CD14-positive monocyte (primary cell): ENCODE data around the gene HOATZ. TPM values are rescaled to one million over a fixed set of nuclear protein-coding genes. Genes with fewer than 3 reads are reported as not detected.

ENCODE experiments used
- DNase-seq, 3 donors: peaks; one replicate each; pipeline ENCODE4 v3.0.0-alpha.2; 2011 to 2022
- H2AFZ ChIP-seq: 2 replicates; pipeline ENCODE4 v1.6.0; 2012; ENCODE audit warnings: mild to moderate bottlenecking, low read depth, low read length, inconsistent platforms; ENCODE audit not compliant: insufficient read depth, poor library complexity, severe bottlenecking
- H3K27ac ChIP-seq, 2 donors: 1 replicate in 1 of 2; 2 replicates in 1 of 2; pipeline ENCODE4 v1.5.1; 2012 to 2013; ENCODE audit warnings: low read length in 2 of 2, control low read depth in 1 of 2, inconsistent platforms in 1 of 2, low read depth in 1 of 2, mild to moderate bottlenecking in 1 of 2
- H3K27me3 ChIP-seq, 2 donors: one replicate each; pipeline versions ENCODE4 v1.6.0 to v1.6.1; 2011 to 2013; ENCODE audit warnings: low read length in 2 of 2; ENCODE audit not compliant: control insufficient read depth in 2 of 2, insufficient read depth in 2 of 2
- H3K36me3 ChIP-seq, 2 donors: replicated peaks in 1 of 2; 1 replicate in 1 of 2; 2 replicates in 1 of 2; pipeline versions ENCODE4 v1.5.1 to v1.6.1; 2012 to 2013; ENCODE audit warnings: low read length in 2 of 2, control low read depth in 1 of 2, inconsistent platforms in 1 of 2, mild to moderate bottlenecking in 1 of 2; ENCODE audit not compliant: insufficient read depth in 2 of 2, control insufficient read depth in 1 of 2
- H3K4me1 ChIP-seq, 2 donors: 1 replicate in 1 of 2; 2 replicates in 1 of 2; pipeline versions ENCODE4 v1.5.1 to v1.6.1; 2012 to 2013; ENCODE audit warnings: low read length in 2 of 2, control low read depth in 1 of 2, inconsistent platforms in 1 of 2, mild to moderate bottlenecking in 1 of 2, moderate library complexity in 1 of 2; ENCODE audit not compliant: insufficient read depth in 2 of 2, control insufficient read depth in 1 of 2
- H3K4me2 ChIP-seq: replicated peaks from 2 replicates; pipeline ENCODE3; 2012; ENCODE audit warnings: low read length, moderate library complexity, mild to moderate bottlenecking; ENCODE audit not compliant: poor library complexity, severe bottlenecking; ENCODE audit errors: extremely low read depth
- H3K4me3 ChIP-seq, 3 experiments: fragments of 200-600 bp in 1 of 3; sonication (generic) in 1 of 3; replicated peaks in 1 of 3; 1 replicate in 2 of 3; 2 replicates in 1 of 3; pipeline ENCODE4 v1.5.1; 2011 to 2013; ENCODE audit warnings: low read length in 3 of 3, mild to moderate bottlenecking in 3 of 3, control low read depth in 2 of 3, low read depth in 2 of 3, inconsistent platforms in 1 of 3, moderate library complexity in 1 of 3
- H3K79me2 ChIP-seq: 2 replicates; pipeline ENCODE4 v1.6.0; 2012; ENCODE audit warnings: mild to moderate bottlenecking, control low read depth, inconsistent platforms, low read length, moderate library complexity; ENCODE audit not compliant: insufficient read depth
- H3K9ac ChIP-seq: 2 replicates; pipeline ENCODE4 v1.6.0; 2017; ENCODE audit warnings: low read length, mild to moderate bottlenecking; ENCODE audit not compliant: insufficient read depth, poor library complexity, severe bottlenecking
- H3K9me3 ChIP-seq, 2 donors: replicated peaks in 1 of 2; 1 replicate in 1 of 2; 2 replicates in 1 of 2; pipeline versions ENCODE4 v1.5.1 to v1.6.1; 2012 to 2013; ENCODE audit warnings: low read length in 2 of 2, control low read depth in 1 of 2; ENCODE audit not compliant: control insufficient read depth in 1 of 2, insufficient read depth in 1 of 2
- H4K20me1 ChIP-seq: 2 replicates; pipeline ENCODE4 v1.6.0; 2012; ENCODE audit warnings: mild to moderate bottlenecking, low read length, control low read depth, moderate library complexity; ENCODE audit not compliant: insufficient read depth
- H3K27ac Mint-ChIP-seq, 7 donors: one replicate each; pipeline ENCODE4 v1.8.0; 2020; ENCODE audit warnings: mild to moderate bottlenecking in 7 of 7, mixed read lengths in 7 of 7, moderate library complexity in 6 of 7, inconsistent platforms in 2 of 7
- H3K27me3 Mint-ChIP-seq, 3 donors: one replicate each; pipeline ENCODE4 v1.8.0; 2021 to 2022; ENCODE audit warnings: low read depth in 3 of 3, mild to moderate bottlenecking in 3 of 3, mixed read lengths in 3 of 3, moderate library complexity in 3 of 3, inconsistent platforms in 1 of 3
- H3K36me3 Mint-ChIP-seq, 2 donors: one replicate each; pipeline ENCODE4 v1.8.0; 2020; ENCODE audit warnings: mixed read lengths in 2 of 2, inconsistent platforms in 1 of 2, mild to moderate bottlenecking in 1 of 2
- H3K4me1 Mint-ChIP-seq: one replicate; pipeline ENCODE4 v1.8.0; 2020; ENCODE audit warnings: mild to moderate bottlenecking, mixed read lengths
- H3K4me3 Mint-ChIP-seq, 2 donors: one replicate each; pipeline ENCODE4 v1.8.0; 2020; ENCODE audit warnings: mild to moderate bottlenecking in 2 of 2, mixed read lengths in 2 of 2, moderate library complexity in 1 of 2
- H3K9me3 Mint-ChIP-seq, 7 donors: one replicate each; pipeline ENCODE4 v1.8.0; 2020 to 2022; ENCODE audit warnings: mixed read lengths in 7 of 7, mild to moderate bottlenecking in 6 of 7, moderate library complexity in 6 of 7, inconsistent platforms in 2 of 7
- CTCF ChIP-seq: fragments of 200-600 bp; IDR thresholded peaks from one replicate; pipeline ENCODE4 v1.8.0; 2022; ENCODE audit warnings: antibody characterized with exemption, mild to moderate bottlenecking
- WGBS: methylation state at CpG from one replicate; pipeline ENCODE4 v1.1.5; 2013; ENCODE audit warnings: missing lambda C conversion rate; ENCODE audit not compliant: insufficient coverage; 5-methylcytosine and 5-hydroxymethylcytosine counted together
- intact Hi-C, 2 donors: fragments of 100-400 bp; cut with micrococcal nuclease; formaldehyde crosslinking; loops; one replicate each; pipeline versions ENCODE4 v1.15.0 to v1.15.1; 2023
- polyA plus RNA-seq, 3 donors: library from polyadenylated mRNA; depleted of rRNA in 1 of 3; unstranded in 2 of 3; stranded (reverse) in 1 of 3; fragments of 300-500 nt in 2 of 3; fragments of >200 nt in 1 of 3; fragmentation: Illumina TruSeq in 2 of 3; gene quantifications; 1 replicate in 2 of 3; 2 replicates in 1 of 3; pipeline ENCODE4 v1.2.3, GENCODE V29; 2012 to 2021

The HOATZ gene
- polyA plus RNA-seq, 3 donors = not detected

GRCh38 chr11:111569476-111569875, 54.9 kb downstream of the HOATZ start:
- Histone ChIP-seq H3K9ac (no peak overlapping the region), H3K27me3 (no peaks in the 10 kb centered on the region), H3K4me2 (no peak overlapping the region), H3K4me3 (no peak overlapping the region), H4K20me1 (no peaks in the 10 kb centered on the region), H3K36me3 (no peaks in the 10 kb centered on the region), H3K9me3 (no peaks in the 10 kb centered on the region), H3K27ac (no peak overlapping the region), H2AFZ (no peak overlapping the region), H3K79me2 (no peaks in the 10 kb centered on the region), H3K4me1 (no peaks in the 10 kb centered on the region)
- H3K9me3 Mint-ChIP-seq = no peaks in the 10 kb centered on the region
- H3K36me3 Mint-ChIP-seq = no peaks in the 10 kb centered on the region
- WGBS = no CpG with 5 or more reads among the region's 4 CpGs
- TF ChIP-seq CTCF = no peak
- no peak overlapping the region for H3K27ac Mint-ChIP-seq
- DNase-seq = no peak
- H3K4me3 Mint-ChIP-seq = no peak overlapping the region
- no peaks in the 10 kb centered on the region for H3K27me3 Mint-ChIP-seq
- intact Hi-C loops = loop anchor here in 1 of 2 donors (10.0 kb wide), 1 partner anchor 275 kb away; no protein-coding TSS in a partner anchor
- peaks cover 6% of the 10 kb centered on the region for H3K4me1 Mint-ChIP-seq

- Histone ChIP-seq H3K4me2 (no peak overlapping the region), H3K36me3 (no peaks in the 10 kb centered on the region), H3K27me3 (no peaks in the 10 kb centered on the region), H3K4me1 (no peaks in the 10 kb centered on the region), H3K4me3 (no peak overlapping the region), H2AFZ (no peak overlapping the region), H3K9ac (no peak overlapping the region), H4K20me1 (no peaks in the 10 kb centered on the region), H3K79me2 (no peaks in the 10 kb centered on the region), H3K9me3 (no peaks in the 10 kb centered on the region), H3K27ac (no peak overlapping the region)
- H3K36me3 Mint-ChIP-seq = no peaks in the 10 kb centered on the region
- intact Hi-C loops = no loop called here
- H3K27me3 Mint-ChIP-seq = no peaks in the 10 kb centered on the region
- no peaks in the 10 kb centered on the region for H3K9me3 Mint-ChIP-seq
- no CpG with 5 or more reads among the region's 6 CpGs for WGBS
- H3K4me1 Mint-ChIP-seq = peaks cover 10% of the 10 kb centered on the region
- DNase-seq = no peak
- TF ChIP-seq CTCF = no peak
- H3K4me3 Mint-ChIP-seq = no peak overlapping the region
- no peak overlapping the region for H3K27ac Mint-ChIP-seq
These were observed 56.2 kb downstream of the HOATZ start for GRCh38 chr11:111570796-111571195.
